GM21447 (cell line): ENCODE measurements around the gene UFC1.

Experiments used
- ATAC-seq: cut with Tn5 transposase; IDR thresholded peaks from one replicate; pipeline ENCODE4 v1.9.1; 2021; ENCODE audit not compliant: unreplicated experiment

Gene UFC1

GRCh38 chr1:161192476-161193465 is 39.0 kb downstream of the UFC1 start:
- ATAC-seq: peak; percentile 68

GRCh38 chr1:161193561-161194235 is 39.9 kb downstream of the UFC1 start:
- no peak for ATAC-seq

DNA sequence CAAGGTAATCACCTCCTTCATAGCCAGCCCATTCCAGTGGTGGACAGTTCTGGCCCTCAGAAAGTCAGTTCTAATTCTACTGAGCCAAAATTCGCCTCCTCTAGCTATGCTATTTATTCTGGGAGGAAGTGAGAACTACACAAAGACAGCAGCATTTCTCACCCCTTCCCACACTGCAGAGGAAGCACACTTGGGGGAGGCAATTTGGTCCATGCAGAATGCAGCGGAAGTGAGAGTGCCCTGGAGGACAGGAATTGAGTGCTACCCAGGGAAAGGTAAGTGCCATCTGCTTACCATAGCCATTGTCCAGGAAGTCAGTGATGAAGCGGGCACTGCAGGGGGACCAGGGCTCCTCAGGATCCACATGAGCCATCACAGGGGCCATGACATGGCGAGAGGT is 41.4 kb downstream of the UFC1 start:
- peak; percentile 46 for ATAC-seq

DNA sequence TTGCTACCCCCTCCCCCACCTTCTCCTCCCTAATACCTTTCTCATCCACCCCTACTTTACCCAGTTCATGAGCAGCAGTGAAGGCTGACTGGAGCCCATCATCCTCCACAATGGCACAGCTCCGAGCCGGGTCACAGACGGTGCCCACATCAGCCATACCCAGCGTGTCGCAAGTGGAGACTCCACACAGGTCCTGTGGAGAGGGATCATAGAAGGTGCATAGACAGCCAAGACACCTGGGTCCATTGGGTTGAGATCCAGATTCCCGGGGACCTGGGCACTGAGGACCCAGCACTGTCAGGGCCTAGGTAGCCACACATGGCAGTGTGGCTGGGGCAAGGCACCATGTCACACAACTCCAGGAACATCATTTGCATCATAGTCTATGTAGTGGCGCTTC is 42.3 kb downstream of the UFC1 start:
- ATAC-seq: no peak

GRCh38 chr1:161196521-161197451 is 43.0 kb downstream of the UFC1 start:
- ATAC-seq: no peak

DNA sequence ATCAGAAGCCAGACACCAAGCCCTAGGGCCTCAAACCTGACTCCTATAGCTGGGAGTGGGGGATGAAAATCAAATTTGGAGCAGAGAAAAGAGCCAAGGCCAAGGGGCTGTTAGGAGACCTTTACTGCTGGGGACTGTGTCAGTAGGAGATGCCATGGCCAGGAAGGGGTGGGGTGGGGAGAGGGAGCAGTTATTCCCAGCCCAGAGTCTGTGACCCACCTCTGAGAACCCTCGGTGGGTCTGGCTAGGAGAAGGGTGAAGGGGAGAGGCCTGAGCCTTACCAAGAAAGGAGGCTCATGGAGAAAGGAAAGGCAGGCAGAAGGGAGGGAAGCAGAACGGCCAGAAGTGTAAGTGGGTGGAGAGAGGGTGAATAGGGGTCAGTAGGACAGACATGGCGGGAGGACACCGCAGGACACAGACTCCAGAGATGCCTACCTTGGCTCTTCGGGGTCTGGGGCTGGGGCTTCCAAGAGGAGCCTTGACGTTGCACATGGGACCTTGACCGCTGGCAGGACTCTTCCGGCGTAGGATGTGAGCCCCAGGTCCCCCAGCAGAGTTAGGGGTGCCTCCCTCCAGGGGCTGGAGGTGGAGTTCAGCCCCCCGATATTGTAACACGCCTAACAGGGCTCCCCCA is 43.9 kb downstream of the UFC1 start:
- ATAC-seq: no peak

GRCh38 chr1:161198194-161198896 is 44.6 kb downstream of the UFC1 start:
- ATAC-seq: no peak

GRCh38 chr1:161198897-161199431 is 45.2 kb downstream of the UFC1 start, which contains the start of gene ADAMTS4:
Gene ADAMTS4, minus strand, starts transcription at chr1:161199054. Its CDS starts 427 bp downstream, at chr1:161198627.
- no peak for ATAC-seq

DNA sequence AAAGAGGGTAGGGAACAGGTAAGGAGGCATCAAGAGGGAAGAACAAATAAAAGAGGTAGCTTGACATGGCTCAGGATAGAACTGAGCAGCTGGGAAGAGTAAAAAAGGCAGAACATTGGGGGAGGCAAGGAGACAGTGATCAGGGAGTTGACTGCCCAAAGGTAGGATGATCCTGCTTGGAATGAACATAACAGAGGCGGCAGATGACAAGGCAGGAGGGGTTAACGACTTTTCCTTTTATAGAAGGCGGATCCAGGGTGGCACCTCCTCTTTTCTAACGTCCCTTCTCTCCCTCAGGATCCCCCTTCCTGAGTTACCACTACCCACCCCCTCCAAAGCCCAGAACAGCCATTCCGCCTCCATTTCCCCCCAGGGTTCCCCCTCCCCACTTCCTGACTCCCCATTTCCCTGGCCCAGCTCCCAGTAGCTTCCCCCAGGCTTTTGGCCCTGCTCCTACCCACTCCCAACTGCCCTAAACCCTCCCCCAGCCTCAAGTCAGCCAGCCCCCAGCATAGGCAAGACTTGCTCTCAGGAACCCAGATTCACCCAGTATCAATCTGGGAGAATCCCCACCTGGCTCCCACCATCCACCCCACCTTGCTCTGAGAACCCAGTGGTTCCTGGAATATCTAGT is 45.8 kb downstream of the UFC1 start:
- no peak for ATAC-seq

GRCh38 chr1:161200421-161200991 is 46.7 kb downstream of the UFC1 start:
- ATAC-seq: no peak

DNA sequence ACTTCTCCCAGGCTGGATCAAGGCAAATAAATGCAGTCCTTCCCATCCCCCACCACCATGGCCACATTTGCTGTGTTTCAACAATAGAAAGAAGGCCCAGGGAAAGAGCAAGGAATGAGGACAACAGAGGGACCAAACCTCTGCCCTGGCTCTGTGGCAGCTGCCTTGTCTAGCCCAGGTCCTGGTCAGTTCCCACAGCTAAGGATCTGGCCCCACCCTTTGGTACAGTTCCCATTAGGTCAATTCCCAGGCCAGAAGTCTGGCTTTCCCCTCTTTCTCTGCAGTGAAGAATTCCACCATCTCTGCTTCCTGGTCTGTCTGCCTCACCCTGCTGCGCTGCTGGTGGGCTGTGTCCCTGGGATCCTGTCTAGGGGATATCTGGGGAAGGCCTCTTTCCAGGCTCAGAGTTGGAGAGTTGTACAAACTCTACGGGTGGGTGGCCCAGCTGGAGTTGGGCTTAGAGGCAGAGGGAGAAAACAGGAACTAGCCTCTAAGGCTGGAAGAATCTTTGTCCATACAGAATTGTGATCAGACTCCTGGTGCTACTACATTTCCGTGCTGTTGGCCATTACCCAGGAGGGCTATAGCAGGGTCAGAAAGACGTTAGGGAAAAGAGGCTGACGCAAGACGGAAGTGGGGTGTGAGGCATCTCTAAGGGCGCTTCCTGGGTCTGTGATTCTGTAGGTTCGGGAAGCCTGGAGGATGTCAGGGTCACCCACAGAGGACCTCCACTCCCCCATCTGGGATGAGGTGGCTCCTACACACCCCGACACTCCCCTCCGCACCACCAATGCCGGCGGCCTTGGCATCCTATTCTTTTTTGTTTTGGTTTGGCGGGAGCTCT is 47.4 kb downstream of the UFC1 start:
- ATAC-seq: no peak

- peak; percentile 97 for ATAC-seq
Observed at GRCh38 chr1:161201836-161202712, 48.3 kb downstream of the UFC1 start, which contains the start of gene NDUFS2. Gene NDUFS2, plus strand, starts transcription at chr1:161202367. Its CDS starts 19 bp downstream, at chr1:161202386.

DNA sequence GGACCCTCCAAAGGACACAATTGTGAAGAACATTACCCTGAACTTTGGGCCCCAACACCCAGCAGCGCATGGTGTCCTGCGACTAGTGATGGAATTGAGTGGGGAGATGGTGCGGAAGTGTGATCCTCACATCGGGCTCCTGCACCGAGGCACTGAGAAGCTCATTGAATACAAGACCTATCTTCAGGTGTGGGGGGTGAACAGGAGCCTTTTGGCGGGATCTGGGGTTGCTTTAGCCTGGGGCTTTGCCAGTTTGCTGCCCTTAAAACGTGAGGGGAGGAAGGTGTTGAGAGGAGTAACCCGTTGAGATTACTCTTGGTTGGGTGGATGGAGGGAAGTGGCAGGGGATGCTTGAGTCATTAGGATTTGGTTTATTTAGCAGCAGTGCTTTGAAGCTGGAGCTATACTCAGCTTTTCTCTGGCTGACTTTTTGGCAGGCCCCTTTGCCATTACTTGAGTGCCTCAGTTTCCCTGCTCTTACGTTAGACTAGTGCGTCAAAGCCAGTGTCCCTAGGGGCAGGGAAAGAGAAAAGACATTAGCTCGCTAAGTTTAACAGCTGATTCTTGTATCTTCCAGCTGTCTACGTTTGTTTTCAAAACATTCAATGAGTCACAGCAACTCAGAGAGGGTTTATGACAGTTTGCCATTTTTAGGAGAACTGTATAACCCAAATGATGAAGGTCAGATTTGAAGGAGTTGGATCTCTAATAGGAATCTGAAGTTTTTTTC is 52.8 kb downstream of the UFC1 start:
- ATAC-seq: no peak

- no peak for ATAC-seq
Observed at GRCh38 chr1:161207173-161207572, 53.4 kb downstream of the UFC1 start.
